DND-41 (cell line): Measurements from ENCODE around the gene CTNNA3.
"Not testable (repeated sequence)": the region's sequence is repeated elsewhere in the genome, so short reads cannot be mapped to it uniquely, and the experiment has no call there.

Experiments
- ATAC-seq: fragments of 200-7000 bp; cut with Tn5 transposase; 3 replicates; pipeline ENCODE4 v1.9.1; 2021; ENCODE audit warnings: low read depth; ENCODE audit not compliant: insufficient read depth
- DNase-seq: peaks from one replicate; pipeline ENCODE4 v3.0.0-alpha.2; 2020
- H2AFZ ChIP-seq: 2 replicates; pipeline ENCODE4 v1.6.0; 2012; ENCODE audit warnings: low read depth, low read length
- H3K27ac ChIP-seq: 2 replicates; pipeline ENCODE4 v1.5.1; 2012; ENCODE audit warnings: low read length, inconsistent platforms
- H3K27me3 ChIP-seq: fragments of 200-600 bp; sonication (generic); 2 replicates; pipeline ENCODE4 v1.6.0; 2012; ENCODE audit warnings: low read length, mild to moderate bottlenecking, inconsistent platforms; ENCODE audit not compliant: insufficient read depth, poor library complexity
- H3K36me3 ChIP-seq: 2 replicates; pipeline ENCODE4 v1.5.1; 2012; ENCODE audit warnings: low read length, inconsistent platforms; ENCODE audit not compliant: insufficient read depth
- H3K4me1 ChIP-seq: 2 replicates; pipeline ENCODE4 v1.5.1; 2012; ENCODE audit warnings: mild to moderate bottlenecking, low read length; ENCODE audit not compliant: insufficient read depth
- H3K4me2 ChIP-seq: 2 replicates; pipeline ENCODE4 v1.6.0; 2012; ENCODE audit warnings: mild to moderate bottlenecking, moderate library complexity, low read length, inconsistent platforms; ENCODE audit not compliant: insufficient read depth
- H3K4me3 ChIP-seq, 2 experiments: fragments of 200-600 bp in 1 of 2; shearing (Covaris generic) in 1 of 2; 2 replicates each; pipeline ENCODE4 v1.5.1; 2012 to 2016; ENCODE audit warnings: inconsistent platforms in 2 of 2, low read length in 2 of 2, mild to moderate bottlenecking in 2 of 2, low read depth in 1 of 2, moderate library complexity in 1 of 2
- H3K79me2 ChIP-seq: 2 replicates; pipeline ENCODE4 v1.6.0; 2012; ENCODE audit warnings: low read length, inconsistent platforms; ENCODE audit not compliant: insufficient read depth
- H3K9ac ChIP-seq: 2 replicates; pipeline ENCODE4 v1.6.0; 2012; ENCODE audit warnings: low read depth, mild to moderate bottlenecking, inconsistent platforms, low read length, moderate library complexity
- H3K9me3 ChIP-seq: 2 replicates; pipeline ENCODE4 v1.5.1; 2012; ENCODE audit warnings: low read length, moderate library complexity, mild to moderate bottlenecking, inconsistent platforms; ENCODE audit not compliant: insufficient read depth, severe bottlenecking
- H4K20me1 ChIP-seq: 2 replicates; pipeline ENCODE4 v1.6.0; 2012; ENCODE audit warnings: low read length; ENCODE audit not compliant: insufficient read depth
- EZH2 ChIP-seq: IDR thresholded peaks from 3 replicates; pipeline ENCODE4 v1.6.1; 2012; ENCODE audit warnings: borderline replicate concordance, low read depth, mild to moderate bottlenecking, moderate library complexity, low read length, inconsistent platforms; ENCODE audit not compliant: severe bottlenecking
- TF ChIP-seq, protein P1 (sequence below): IDR thresholded peaks from 2 replicates; pipeline ENCODE4 v1.5.1; 2012; ENCODE audit warnings: borderline replicate concordance, low read length, moderate library complexity, mild to moderate bottlenecking; ENCODE audit not compliant: poor library complexity, severe bottlenecking; ENCODE audit errors: extremely low read depth

Gene CTNNA3

DNA sequence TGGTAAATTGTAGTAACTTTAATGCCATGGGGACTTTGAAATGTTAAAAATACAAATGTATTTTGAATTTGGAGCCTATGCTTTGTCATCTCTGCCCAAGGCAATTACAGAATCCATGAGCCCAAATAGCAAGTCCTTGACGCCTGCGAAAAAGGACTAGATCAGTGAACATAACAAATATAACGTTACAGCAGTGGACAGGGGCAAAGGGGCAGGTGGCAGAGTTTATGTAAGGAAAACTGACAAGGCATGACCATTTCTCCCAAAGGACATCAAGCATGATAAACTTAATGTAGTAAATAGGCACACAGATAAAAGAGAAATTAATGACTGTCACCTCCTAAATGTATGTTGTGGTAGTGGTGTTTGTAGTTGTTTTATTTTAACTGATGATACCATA lies 473.1 kb downstream of the CTNNA3 start:
- H3K79me2 ChIP-seq = no peaks in the 10 kb centered on the region
- H3K4me2 ChIP-seq = no peak overlapping the region
- TF ChIP-seq EZH2 = no peak
- TF ChIP-seq, protein P1, sequence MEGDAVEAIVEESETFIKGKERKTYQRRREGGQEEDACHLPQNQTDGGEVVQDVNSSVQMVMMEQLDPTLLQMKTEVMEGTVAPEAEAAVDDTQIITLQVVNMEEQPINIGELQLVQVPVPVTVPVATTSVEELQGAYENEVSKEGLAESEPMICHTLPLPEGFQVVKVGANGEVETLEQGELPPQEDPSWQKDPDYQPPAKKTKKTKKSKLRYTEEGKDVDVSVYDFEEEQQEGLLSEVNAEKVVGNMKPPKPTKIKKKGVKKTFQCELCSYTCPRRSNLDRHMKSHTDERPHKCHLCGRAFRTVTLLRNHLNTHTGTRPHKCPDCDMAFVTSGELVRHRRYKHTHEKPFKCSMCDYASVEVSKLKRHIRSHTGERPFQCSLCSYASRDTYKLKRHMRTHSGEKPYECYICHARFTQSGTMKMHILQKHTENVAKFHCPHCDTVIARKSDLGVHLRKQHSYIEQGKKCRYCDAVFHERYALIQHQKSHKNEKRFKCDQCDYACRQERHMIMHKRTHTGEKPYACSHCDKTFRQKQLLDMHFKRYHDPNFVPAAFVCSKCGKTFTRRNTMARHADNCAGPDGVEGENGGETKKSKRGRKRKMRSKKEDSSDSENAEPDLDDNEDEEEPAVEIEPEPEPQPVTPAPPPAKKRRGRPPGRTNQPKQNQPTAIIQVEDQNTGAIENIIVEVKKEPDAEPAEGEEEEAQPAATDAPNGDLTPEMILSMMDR = no peak

DNA sequence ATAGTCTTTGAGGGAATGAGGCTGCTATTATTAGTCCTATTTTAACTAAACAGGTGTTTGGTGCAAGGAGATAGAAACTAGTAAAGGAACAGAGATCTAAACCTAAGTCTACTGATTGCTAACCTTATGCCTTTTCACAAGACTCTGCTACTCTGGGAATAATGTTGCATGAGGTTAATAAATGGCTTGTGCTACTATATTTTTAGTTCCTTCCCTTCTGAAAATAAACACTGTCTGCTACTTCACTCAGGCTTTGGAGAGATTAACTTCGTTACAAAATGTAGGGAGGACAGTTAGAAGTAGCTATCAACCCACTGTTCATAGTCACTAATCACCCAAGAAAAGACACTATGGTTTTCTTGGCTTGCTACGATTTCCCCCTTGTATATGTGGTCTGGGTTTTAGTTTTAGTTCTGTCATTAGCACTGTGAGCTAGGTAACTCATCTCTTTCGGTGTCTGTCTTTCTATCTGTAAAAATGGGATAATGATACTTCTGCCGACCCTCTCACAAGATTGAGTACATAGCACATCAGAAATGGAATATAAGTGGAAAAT lies 474.0 kb downstream of the CTNNA3 start:
- no peak overlapping the region for H3K4me2 ChIP-seq

More for the DNA sequence above, 473.1 kb downstream of the CTNNA3 start:
- Histone ChIP-seq H2AFZ (no peak overlapping the region), H3K4me1 (no peaks in the 10 kb centered on the region), H4K20me1 (no peaks in the 10 kb centered on the region), H3K27ac (no peak overlapping the region), H3K4me3 (no peak overlapping the region), H3K9ac (no peak overlapping the region), H3K9me3 (no peaks in the 10 kb centered on the region), H3K36me3 (no peaks in the 10 kb centered on the region), H3K27me3 (no peaks in the 10 kb centered on the region)
- DNase-seq (no peak), ATAC-seq (no peak)

DNA sequence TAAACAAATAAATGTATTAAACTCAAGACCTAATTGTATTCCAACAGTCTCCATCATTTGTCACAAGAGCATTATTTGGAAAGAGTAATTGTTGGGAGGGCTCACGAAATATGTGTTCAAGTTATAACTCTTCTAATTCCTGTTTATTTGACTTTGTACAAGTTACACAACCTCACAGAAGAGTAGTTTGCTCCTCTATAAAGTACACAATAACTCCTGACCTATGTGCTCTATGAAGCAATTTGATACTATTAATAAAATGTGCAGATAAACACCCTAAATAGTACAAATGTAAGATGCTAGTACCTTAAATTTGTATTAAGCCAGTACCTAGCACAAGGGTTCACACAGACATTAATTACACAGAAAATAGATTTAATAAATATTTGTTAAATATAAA lies 484.3 kb downstream of the CTNNA3 start:
- Histone ChIP-seq H2AFZ (no peak overlapping the region), H3K36me3 (no peaks in the 10 kb centered on the region), H3K9me3 (no peaks in the 10 kb centered on the region), H3K4me3 (no peak overlapping the region), H3K27me3 (no peaks in the 10 kb centered on the region), H3K9ac (no peak overlapping the region), H3K79me2 (no peaks in the 10 kb centered on the region), H3K4me1 (no peaks in the 10 kb centered on the region), H4K20me1 (no peaks in the 10 kb centered on the region), H3K27ac (no peak overlapping the region), H3K4me2 (no peak overlapping the region)
- no peak for DNase-seq
- ATAC-seq = no peak
- TF ChIP-seq EZH2 = no peak
- TF ChIP-seq, protein P1 = no peak

More for the DNA sequence above, 474.0 kb downstream of the CTNNA3 start:
- ATAC-seq (no peak), DNase-seq (no peak)
- H4K20me1 ChIP-seq = no peaks in the 10 kb centered on the region
- H3K36me3 ChIP-seq = no peaks in the 10 kb centered on the region
- H3K27ac ChIP-seq = no peak overlapping the region
- TF ChIP-seq, protein P1 = no peak
- TF ChIP-seq EZH2 = no peak
- no peaks in the 10 kb centered on the region for H3K79me2 ChIP-seq
- no peaks in the 10 kb centered on the region for H3K4me1 ChIP-seq
- no peak overlapping the region for H3K9ac ChIP-seq
- no peak overlapping the region for H3K4me3 ChIP-seq
- H3K9me3 ChIP-seq = no peaks in the 10 kb centered on the region
- H3K27me3 ChIP-seq = no peaks in the 10 kb centered on the region
- no peak overlapping the region for H2AFZ ChIP-seq

DNA sequence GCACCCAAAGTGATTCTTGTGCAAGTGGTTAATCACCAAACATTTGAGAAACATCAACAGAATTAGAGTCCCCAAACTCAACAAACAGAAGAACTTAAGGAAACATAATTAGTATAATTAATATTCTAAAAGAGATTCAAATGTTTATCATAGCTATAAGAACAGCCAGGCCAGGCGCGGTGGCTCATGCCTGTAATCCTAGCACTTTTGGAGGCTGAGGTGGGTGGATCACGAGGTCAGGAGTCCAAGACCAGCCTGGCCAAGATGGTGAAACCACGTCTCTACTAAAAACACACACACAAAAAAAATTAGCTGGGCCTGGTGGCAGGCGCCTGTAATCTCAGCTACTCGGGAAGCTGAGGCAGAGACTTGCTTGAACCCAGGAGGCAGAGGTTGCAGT lies 488.1 kb downstream of the CTNNA3 start:
- not testable (repeated sequence) for H3K36me3 ChIP-seq, H3K4me2 ChIP-seq, H2AFZ ChIP-seq, H4K20me1 ChIP-seq, H3K9ac ChIP-seq, ATAC-seq, H3K4me1 ChIP-seq, DNase-seq, H3K79me2 ChIP-seq, H3K9me3 ChIP-seq, H3K27me3 ChIP-seq, H3K27ac ChIP-seq, H3K4me3 ChIP-seq
